Measurements from ENCODE around the gene GTF3C5.

DNA sequence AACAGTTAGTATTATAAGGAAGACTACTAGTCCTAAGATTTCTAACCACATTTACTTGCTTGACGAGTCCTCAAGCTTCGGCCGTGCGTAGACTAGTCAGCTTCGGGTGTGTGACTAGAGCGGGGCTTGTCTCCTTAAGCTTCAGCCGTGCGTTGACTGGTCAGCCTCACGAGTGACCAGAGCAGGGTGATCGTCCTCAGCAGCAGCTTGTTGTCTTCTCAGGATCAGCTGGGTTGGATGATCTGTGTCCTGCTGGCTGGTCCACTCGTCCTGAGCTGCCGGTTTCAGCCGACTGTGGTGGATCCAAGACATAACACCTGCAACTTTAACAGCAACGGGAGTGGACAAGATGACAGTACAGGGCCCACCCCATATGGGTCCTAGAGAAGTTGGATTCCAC is 47.7 kb downstream of the GTF3C5 start:
- TF ChIP-seq, protein P1, sequence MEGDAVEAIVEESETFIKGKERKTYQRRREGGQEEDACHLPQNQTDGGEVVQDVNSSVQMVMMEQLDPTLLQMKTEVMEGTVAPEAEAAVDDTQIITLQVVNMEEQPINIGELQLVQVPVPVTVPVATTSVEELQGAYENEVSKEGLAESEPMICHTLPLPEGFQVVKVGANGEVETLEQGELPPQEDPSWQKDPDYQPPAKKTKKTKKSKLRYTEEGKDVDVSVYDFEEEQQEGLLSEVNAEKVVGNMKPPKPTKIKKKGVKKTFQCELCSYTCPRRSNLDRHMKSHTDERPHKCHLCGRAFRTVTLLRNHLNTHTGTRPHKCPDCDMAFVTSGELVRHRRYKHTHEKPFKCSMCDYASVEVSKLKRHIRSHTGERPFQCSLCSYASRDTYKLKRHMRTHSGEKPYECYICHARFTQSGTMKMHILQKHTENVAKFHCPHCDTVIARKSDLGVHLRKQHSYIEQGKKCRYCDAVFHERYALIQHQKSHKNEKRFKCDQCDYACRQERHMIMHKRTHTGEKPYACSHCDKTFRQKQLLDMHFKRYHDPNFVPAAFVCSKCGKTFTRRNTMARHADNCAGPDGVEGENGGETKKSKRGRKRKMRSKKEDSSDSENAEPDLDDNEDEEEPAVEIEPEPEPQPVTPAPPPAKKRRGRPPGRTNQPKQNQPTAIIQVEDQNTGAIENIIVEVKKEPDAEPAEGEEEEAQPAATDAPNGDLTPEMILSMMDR (IDR thresholded peaks at IDR 0.05): no peak
- no peak for TF ChIP-seq POLR2A (IDR thresholded peaks at IDR 0.05)
- TF ChIP-seq POLR2AphosphoS5 (IDR thresholded peaks at IDR 0.05): no peak
- no peak for TF ChIP-seq EP300 (IDR thresholded peaks at IDR 0.05)

All from stomach (tissue), 4 donors.